GM12892 (cell line): ENCODE results near the gene EFCC1.
A peak's percentile ranks its signal among the peaks of the same experiment; 100 is the strongest.

ENCODE experiments used
- DNase-seq: peaks from one replicate; pipeline ENCODE4 v3.0.0; 2011; ENCODE audit not compliant: insufficient read length
- FAIRE-seq: peaks from 2 replicates; lab custom pipeline; 2011; peaks lifted over from hg19 to GRCh38; lab: Jason Lieb, UNC
- POLR2A ChIP-seq: IDR thresholded peaks from 2 replicates; pipeline ENCODE4 v1.6.1; 2011; ENCODE audit warnings: low read depth, low read length, control low read depth
- POLR2AphosphoS5 ChIP-seq: IDR thresholded peaks from 2 replicates; pipeline ENCODE4 v1.6.1; 2011; ENCODE audit warnings: low read depth, low read length, control low read depth
- TAF1 ChIP-seq: IDR thresholded peaks from 2 replicates; pipeline ENCODE4 v1.6.1; 2011; ENCODE audit warnings: low read depth, mild to moderate bottlenecking, control low read depth, low read length, borderline replicate concordance

Gene EFCC1

GRCh38 chr3:129026728-129027543, 25.8 kb downstream of the EFCC1 start:
- peak; percentile 67; the same call in 1 of the 2 replicates for TF ChIP-seq POLR2A
- peak; percentile 58; the same call in 1 of the 2 replicates for TF ChIP-seq POLR2AphosphoS5
- TF ChIP-seq TAF1: 0 out of 2 replicates have a peak, but pooled peaks have one; percentile 31
- peak; percentile 98 for DNase-seq
- FAIRE-seq: peak; percentile 99

- FAIRE-seq (no peak), DNase-seq (no peak)
- TF ChIP-seq POLR2A (no peak), TAF1 (no peak), POLR2AphosphoS5 (no peak)
Measured at GRCh38 chr3:129027544-129027880, 26.4 kb downstream of the EFCC1 start.

- FAIRE-seq (no peak), DNase-seq (no peak)
- TF ChIP-seq TAF1: no peak
- TF ChIP-seq POLR2A: no peak
Measured at GRCh38 chr3:129028866-129029265, 27.8 kb downstream of the EFCC1 start.

GRCh38 chr3:129030611-129031010, 29.5 kb downstream of the EFCC1 start:
- FAIRE-seq (no peak), DNase-seq (no peak)
- TF ChIP-seq TAF1: no peak

- TF ChIP-seq TAF1 (no peak), POLR2AphosphoS5 (no peak), POLR2A (no peak)
Measured at GRCh38 chr3:129031476-129032215, 30.5 kb downstream of the EFCC1 start.

GRCh38 chr3:129032716-129033115, 31.6 kb downstream of the EFCC1 start:
- DNase-seq (no peak), FAIRE-seq (no peak)
- TF ChIP-seq POLR2AphosphoS5: no peak
- TF ChIP-seq TAF1: no peak
- no peak for TF ChIP-seq POLR2A

More at GRCh38 chr3:129031476-129032215, 30.5 kb downstream of the EFCC1 start:
- FAIRE-seq: no peak
- no peak for DNase-seq

- TF ChIP-seq TAF1 (no peak), POLR2AphosphoS5 (no peak), POLR2A (no peak)
- FAIRE-seq (no peak), DNase-seq (no peak)
Measured at GRCh38 chr3:129033151-129033550, 32.0 kb downstream of the EFCC1 start.

- no peak for DNase-seq
- FAIRE-seq: no peak
- TF ChIP-seq POLR2AphosphoS5: no peak
- no peak for TF ChIP-seq TAF1
- no peak for TF ChIP-seq POLR2A
Measured at GRCh38 chr3:129033633-129034321, 32.7 kb downstream of the EFCC1 start.

- DNase-seq (no peak), FAIRE-seq (no peak)
- no peak for TF ChIP-seq POLR2AphosphoS5
- TF ChIP-seq POLR2A: no peak
- TF ChIP-seq TAF1: no peak
Measured at GRCh38 chr3:129034642-129035041, 33.5 kb downstream of the EFCC1 start.

GRCh38 chr3:129035360-129036221, 34.5 kb downstream of the EFCC1 start:
- DNase-seq (no peak), FAIRE-seq (no peak)
- TF ChIP-seq POLR2A (no peak), TAF1 (no peak), POLR2AphosphoS5 (no peak)
